AG09309 (cell line): ENCODE data around the gene SIM1.
A peak's percentile ranks its signal among the peaks of the same experiment; 100 is the strongest.

Source experiments
- DNase-seq: peaks from one replicate; pipeline ENCODE4 v3.0.0-alpha.2; 2010; ENCODE audit warnings: low read depth
- H3K4me3 ChIP-seq: 2 replicates; pipeline ENCODE4 v1.5.1; 2011; ENCODE audit warnings: mild to moderate bottlenecking, low read depth, low read length, moderate library complexity; ENCODE audit not compliant: control insufficient read depth
- TF ChIP-seq, protein P1 (sequence below): IDR thresholded peaks from 2 replicates; pipeline ENCODE4 v1.5.1; 2011; ENCODE audit warnings: mild to moderate bottlenecking, low read depth, low read length, inconsistent platforms; ENCODE audit not compliant: insufficient read depth, control insufficient read depth; ENCODE audit errors: missing control alignments

The SIM1 gene

DNA sequence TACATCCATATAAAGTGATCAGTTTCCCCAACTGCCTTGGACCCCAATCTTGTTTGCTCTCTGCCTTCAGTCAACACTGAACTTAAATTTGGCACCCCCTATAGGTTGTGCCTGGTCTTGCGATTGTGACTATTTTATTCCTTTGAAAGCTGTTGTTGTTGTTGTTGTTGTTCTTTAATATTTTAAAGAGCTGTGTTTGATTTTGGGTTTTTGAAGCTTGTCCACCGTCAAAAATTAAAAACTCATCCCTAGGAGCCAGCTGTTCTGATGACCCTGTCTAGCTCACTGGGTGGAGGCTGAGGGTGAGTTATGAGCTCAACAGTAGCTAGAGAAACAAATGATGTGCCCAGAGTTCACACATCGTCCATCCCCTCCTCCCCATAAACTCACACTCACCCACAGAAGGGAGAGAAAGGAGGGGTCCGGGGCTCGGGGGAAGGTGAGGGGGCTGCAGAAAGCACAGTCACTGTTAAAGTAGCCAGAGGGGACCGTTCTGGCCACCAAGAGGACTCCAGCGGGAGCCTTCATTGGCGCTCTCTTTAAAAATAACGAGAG lies 4.0 kb downstream of the SIM1 start:
- DNase-seq, result no peak
- H3K4me3 ChIP-seq, result no peak overlapping the region
- TF ChIP-seq, protein P1, sequence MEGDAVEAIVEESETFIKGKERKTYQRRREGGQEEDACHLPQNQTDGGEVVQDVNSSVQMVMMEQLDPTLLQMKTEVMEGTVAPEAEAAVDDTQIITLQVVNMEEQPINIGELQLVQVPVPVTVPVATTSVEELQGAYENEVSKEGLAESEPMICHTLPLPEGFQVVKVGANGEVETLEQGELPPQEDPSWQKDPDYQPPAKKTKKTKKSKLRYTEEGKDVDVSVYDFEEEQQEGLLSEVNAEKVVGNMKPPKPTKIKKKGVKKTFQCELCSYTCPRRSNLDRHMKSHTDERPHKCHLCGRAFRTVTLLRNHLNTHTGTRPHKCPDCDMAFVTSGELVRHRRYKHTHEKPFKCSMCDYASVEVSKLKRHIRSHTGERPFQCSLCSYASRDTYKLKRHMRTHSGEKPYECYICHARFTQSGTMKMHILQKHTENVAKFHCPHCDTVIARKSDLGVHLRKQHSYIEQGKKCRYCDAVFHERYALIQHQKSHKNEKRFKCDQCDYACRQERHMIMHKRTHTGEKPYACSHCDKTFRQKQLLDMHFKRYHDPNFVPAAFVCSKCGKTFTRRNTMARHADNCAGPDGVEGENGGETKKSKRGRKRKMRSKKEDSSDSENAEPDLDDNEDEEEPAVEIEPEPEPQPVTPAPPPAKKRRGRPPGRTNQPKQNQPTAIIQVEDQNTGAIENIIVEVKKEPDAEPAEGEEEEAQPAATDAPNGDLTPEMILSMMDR, result peak; percentile 25

DNA sequence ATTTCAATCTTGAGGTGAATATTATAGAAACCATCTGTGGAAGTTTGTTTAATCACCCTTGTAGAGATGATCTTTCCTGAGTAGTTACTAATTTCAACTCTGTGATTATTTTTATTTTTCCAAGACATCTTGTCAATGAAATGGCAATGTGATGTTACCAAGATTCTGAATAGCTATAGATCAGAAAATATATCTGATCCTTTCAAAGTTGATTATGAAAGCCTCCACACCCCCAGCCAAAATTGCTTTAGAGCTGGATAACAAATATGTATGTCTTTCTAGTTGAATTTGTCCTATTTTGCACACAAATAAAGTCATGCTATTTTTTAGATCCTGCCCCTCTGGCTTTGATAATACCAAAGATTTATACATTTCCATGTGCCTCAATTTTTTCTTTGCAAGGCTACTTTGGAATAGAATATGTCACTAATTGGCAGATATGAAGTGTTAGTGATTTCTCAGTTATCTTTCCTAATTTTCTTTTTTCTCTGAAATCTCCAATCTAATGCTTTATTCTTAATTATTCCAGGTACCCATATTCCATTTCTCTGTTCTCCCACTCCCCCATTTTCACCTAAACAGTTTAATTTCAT lies 5.0 kb downstream of the SIM1 start:
- H3K4me3 ChIP-seq, result no peak overlapping the region
- DNase-seq, result no peak
- TF ChIP-seq, protein P1, result no peak

DNA sequence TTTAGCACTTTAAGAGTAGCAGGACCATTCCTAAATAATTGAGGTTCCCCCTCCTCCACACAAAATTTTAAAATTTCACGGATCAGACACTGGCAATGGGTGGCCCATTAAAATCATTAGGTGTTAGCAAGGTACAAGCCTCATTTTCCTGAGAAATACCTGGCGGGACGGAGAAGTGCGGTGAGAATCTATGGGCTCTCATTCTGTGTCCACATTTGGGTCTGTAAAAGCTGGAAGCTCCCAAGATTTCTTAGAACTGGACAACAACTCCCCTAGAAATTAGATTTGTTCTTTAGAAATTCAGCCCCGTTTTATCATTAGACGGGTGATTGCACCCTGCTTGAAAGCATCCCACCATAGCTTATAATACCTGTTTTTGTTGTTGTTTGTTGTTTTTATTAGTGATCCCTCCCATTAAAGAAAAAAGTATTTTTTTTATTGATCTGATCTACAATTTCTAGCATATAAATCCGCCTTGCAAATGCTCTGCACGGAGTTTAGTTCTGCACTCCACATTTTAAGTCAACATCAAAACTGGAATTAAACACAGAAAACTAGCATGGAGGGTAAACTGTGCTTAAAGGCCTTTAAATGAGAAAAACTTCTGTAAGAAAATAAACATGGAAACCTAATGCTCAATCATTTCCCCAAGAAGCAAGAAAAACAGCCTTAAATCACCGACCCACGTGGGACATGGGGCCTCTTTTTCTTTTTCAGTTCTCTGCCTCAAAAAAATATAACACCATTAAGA lies 5.7 kb downstream of the SIM1 start:
- DNase-seq, result no peak
- H3K4me3 ChIP-seq, result no peak overlapping the region
- TF ChIP-seq, protein P1, result no peak

DNA sequence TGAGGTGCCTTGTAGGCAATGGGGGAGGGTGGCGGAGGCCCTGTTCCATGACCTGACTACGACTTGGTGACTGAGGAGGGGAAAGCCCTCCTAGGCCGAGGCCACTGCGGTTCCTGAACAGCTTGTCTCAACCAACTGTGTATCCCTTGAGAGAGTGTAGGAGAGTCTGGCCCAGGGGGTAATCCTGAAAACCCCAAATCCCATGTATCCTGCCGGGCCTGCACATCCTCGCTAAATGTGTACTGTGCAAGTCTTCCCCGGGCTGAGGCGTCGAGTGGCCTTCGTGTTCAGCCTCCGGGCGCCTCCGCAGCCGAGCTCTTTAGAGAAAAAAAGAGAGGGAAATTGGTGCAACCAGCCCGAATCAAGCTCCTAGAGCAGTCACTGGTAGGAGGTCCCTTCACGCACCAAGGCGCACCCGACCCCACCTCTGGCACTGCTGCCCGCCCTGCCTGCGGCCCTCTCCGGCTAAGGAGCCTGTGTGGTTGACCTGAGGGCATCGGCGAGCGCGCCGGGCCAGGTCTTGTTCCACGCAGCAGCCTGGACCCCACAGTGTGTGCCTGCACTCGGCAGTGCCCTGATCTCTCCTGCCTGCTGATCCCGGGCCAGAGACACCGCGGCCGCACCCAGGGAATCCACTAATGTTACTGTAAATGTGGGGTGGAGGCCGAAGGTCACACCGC lies 7.3 kb downstream of the SIM1 start:
- no peak for DNase-seq
- no peak overlapping the region for H3K4me3 ChIP-seq
- TF ChIP-seq, protein P1, result no peak

DNA sequence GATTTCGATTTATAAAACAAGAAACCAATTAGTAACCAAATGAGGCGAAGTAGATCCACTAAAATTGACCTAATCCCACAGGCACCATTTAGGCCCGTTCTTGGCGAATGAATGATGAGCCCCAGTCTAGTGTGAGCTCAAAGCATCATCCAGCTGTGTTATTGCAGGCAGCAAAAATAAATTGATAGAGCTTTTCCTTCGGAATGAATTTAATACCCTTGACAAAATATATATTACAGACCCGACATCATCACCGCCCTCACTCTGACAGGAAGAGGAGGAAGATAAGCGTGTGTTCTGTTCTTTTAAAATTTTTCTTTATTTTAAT lies 7.8 kb downstream of the SIM1 start:
- TF ChIP-seq, protein P1, result no peak
- H3K4me3 ChIP-seq, result no peak overlapping the region
- no peak for DNase-seq

DNA sequence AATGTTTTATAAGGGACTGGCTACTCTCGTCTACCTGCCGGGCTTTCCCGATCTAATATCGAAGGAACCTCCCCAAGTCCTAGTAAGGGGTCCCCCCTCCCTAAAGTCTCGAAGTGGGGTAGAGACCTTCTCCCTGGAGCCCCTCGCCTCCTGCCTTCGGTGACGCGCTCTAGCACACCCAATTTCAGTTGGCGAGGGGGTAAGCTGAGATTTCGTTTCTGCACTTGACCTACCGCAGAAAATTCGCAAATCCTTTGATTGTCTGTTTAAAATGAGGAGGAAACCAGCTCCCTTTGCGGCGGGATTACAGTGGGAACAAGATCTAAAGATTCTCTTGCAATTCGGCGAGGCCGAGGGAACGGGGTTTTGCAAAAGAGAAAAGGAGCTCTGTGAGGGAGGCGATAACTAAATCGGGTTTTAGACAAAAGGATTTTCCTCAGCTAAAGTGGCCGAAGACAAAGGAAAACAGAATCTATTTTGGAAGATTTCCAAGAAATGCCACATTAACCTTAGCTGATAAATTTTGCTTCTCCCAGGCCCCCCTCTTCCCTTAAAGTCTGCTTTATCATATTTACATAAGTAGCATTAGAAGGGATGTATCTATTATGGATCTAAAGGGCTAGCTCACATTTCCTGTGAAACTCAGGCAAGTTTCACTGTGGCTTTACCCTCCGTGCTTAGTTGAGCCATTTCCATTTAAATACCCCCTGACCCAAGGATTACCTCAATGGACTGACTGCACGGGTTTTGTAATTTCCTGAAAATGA lies 8.4 kb downstream of the SIM1 start:
- TF ChIP-seq, protein P1, result no peak

More for the DNA sequence above, 8.4 kb downstream of the SIM1 start:
- H3K4me3 ChIP-seq, result no peak overlapping the region
- no peak for DNase-seq
